ENCODE results near the gene NBDY. TPM values are rescaled to one million over a fixed set of nuclear protein-coding genes. Genes with fewer than 3 reads are reported as not detected.

NBDY gene
- polyA plus RNA-seq, 2 donors: 9.5 to 20.3 TPM

- Histone ChIP-seq H3K4me1 (ENCODE audit: control insufficient read depth in 2 of 2, insufficient read depth in 2 of 2, low read length in 1 of 2) (no peaks in the 10 kb centered on the region), H3K36me3 (ENCODE audit: control insufficient read depth in 2 of 2, insufficient read depth in 2 of 2, low read length in 1 of 2) (no peaks in the 10 kb centered on the region), H3K4me3 (ENCODE audit: low read depth in 1 of 2, low read length in 2 of 2) (no peak overlapping the region), H3K27me3 (ENCODE audit: control insufficient read depth in 1 of 2, insufficient read depth in 2 of 2, low read length in 2 of 2) (no peaks in the 10 kb centered on the region), H3K27ac (ENCODE audit: low read depth in 2 of 2, low read length in 1 of 2) (no peak overlapping the region), H3K9me3 (ENCODE audit: control insufficient read depth in 2 of 2, insufficient read depth in 1 of 2, low read depth in 1 of 2, low read length in 1 of 2) (no peaks in the 10 kb centered on the region)
- WGBS, 2 donors: 51 to 82% methylated on average over 5 of the region's 5 CpGs
Observed at GRCh38 chrX:56798339-56798711, 69.3 kb downstream of the NBDY start.

GRCh38 chrX:56798866-56799758 lies 70.1 kb downstream of the NBDY start:
- 76 to 91% methylated on average over 13 of the region's 13 CpGs for WGBS, 2 donors
- Histone ChIP-seq H3K27me3 (ENCODE audit: control insufficient read depth in 1 of 2, insufficient read depth in 2 of 2, low read length in 2 of 2) (no peaks in the 10 kb centered on the region), H3K9me3 (ENCODE audit: control insufficient read depth in 2 of 2, insufficient read depth in 1 of 2, low read depth in 1 of 2, low read length in 1 of 2) (no peaks in the 10 kb centered on the region), H3K27ac (ENCODE audit: low read depth in 2 of 2, low read length in 1 of 2) (no peak overlapping the region), H3K4me3 (ENCODE audit: low read depth in 1 of 2, low read length in 2 of 2) (no peak overlapping the region), H3K4me1 (ENCODE audit: control insufficient read depth in 2 of 2, insufficient read depth in 2 of 2, low read length in 1 of 2) (no peaks in the 10 kb centered on the region), H3K36me3 (ENCODE audit: control insufficient read depth in 2 of 2, insufficient read depth in 2 of 2, low read length in 1 of 2) (no peaks in the 10 kb centered on the region)

- WGBS, 2 donors: 71 to 82% methylated on average over 3 of the region's 3 CpGs
Observed at GRCh38 chrX:56800307-56800706, 71.3 kb downstream of the NBDY start.

GRCh38 chrX:56800801-56801200 lies 71.8 kb downstream of the NBDY start:
- Histone ChIP-seq H3K36me3 (ENCODE audit: control insufficient read depth in 2 of 2, insufficient read depth in 2 of 2, low read length in 1 of 2) (no peaks in the 10 kb centered on the region), H3K4me3 (ENCODE audit: low read depth in 1 of 2, low read length in 2 of 2) (no peak overlapping the region), H3K27me3 (ENCODE audit: control insufficient read depth in 1 of 2, insufficient read depth in 2 of 2, low read length in 2 of 2) (no peaks in the 10 kb centered on the region), H3K27ac (ENCODE audit: low read depth in 2 of 2, low read length in 1 of 2) (no peak overlapping the region), H3K4me1 (ENCODE audit: control insufficient read depth in 2 of 2, insufficient read depth in 2 of 2, low read length in 1 of 2) (no peaks in the 10 kb centered on the region), H3K9me3 (ENCODE audit: control insufficient read depth in 2 of 2, insufficient read depth in 1 of 2, low read depth in 1 of 2, low read length in 1 of 2) (no peaks in the 10 kb centered on the region)
- WGBS, 2 donors: 74 to 78% methylated on average over 7 of the region's 7 CpGs

More at GRCh38 chrX:56800307-56800706, 71.3 kb downstream of the NBDY start:
- Histone ChIP-seq H3K4me3 (ENCODE audit: low read depth in 1 of 2, low read length in 2 of 2) (no peak overlapping the region), H3K27ac (ENCODE audit: low read depth in 2 of 2, low read length in 1 of 2) (no peak overlapping the region), H3K4me1 (ENCODE audit: control insufficient read depth in 2 of 2, insufficient read depth in 2 of 2, low read length in 1 of 2) (no peaks in the 10 kb centered on the region), H3K36me3 (ENCODE audit: control insufficient read depth in 2 of 2, insufficient read depth in 2 of 2, low read length in 1 of 2) (no peaks in the 10 kb centered on the region), H3K27me3 (ENCODE audit: control insufficient read depth in 1 of 2, insufficient read depth in 2 of 2, low read length in 2 of 2) (no peaks in the 10 kb centered on the region), H3K9me3 (ENCODE audit: control insufficient read depth in 2 of 2, insufficient read depth in 1 of 2, low read depth in 1 of 2, low read length in 1 of 2) (no peaks in the 10 kb centered on the region)

GRCh38 chrX:56802428-56802827 lies 73.4 kb downstream of the NBDY start:
- Histone ChIP-seq H3K27me3 (ENCODE audit: control insufficient read depth in 1 of 2, insufficient read depth in 2 of 2, low read length in 2 of 2) (no peaks in the 10 kb centered on the region), H3K4me1 (ENCODE audit: control insufficient read depth in 2 of 2, insufficient read depth in 2 of 2, low read length in 1 of 2) (no peaks in the 10 kb centered on the region), H3K27ac (ENCODE audit: low read depth in 2 of 2, low read length in 1 of 2) (no peak overlapping the region), H3K9me3 (ENCODE audit: control insufficient read depth in 2 of 2, insufficient read depth in 1 of 2, low read depth in 1 of 2, low read length in 1 of 2) (no peaks in the 10 kb centered on the region), H3K4me3 (ENCODE audit: low read depth in 1 of 2, low read length in 2 of 2) (peak overlapping the region in 1 of 2 donors; percentile 51), H3K36me3 (ENCODE audit: control insufficient read depth in 2 of 2, insufficient read depth in 2 of 2, low read length in 1 of 2) (no peaks in the 10 kb centered on the region)
- 83 to 97% methylated on average over 4 of the region's 4 CpGs for WGBS, 2 donors

GRCh38 chrX:56802921-56803849 lies 74.1 kb downstream of the NBDY start:
- peak overlapping the region in 1 of 2 donors; percentile 51 for H3K4me3 ChIP-seq (ENCODE audit: low read depth in 1 of 2, low read length in 2 of 2)

GRCh38 chrX:56803850-56804681 lies 75.0 kb downstream of the NBDY start:
- no peaks in the 10 kb centered on the region for H3K9me3 ChIP-seq (ENCODE audit: control insufficient read depth in 2 of 2, insufficient read depth in 1 of 2, low read depth in 1 of 2, low read length in 1 of 2)
- 67 to 73% methylated on average over 11 of the region's 11 CpGs for WGBS, 2 donors
- H3K36me3 ChIP-seq (ENCODE audit: control insufficient read depth in 2 of 2, insufficient read depth in 2 of 2, low read length in 1 of 2): no peaks in the 10 kb centered on the region
- H3K27ac ChIP-seq (ENCODE audit: low read depth in 2 of 2, low read length in 1 of 2): no peak overlapping the region
- H3K4me1 ChIP-seq (ENCODE audit: control insufficient read depth in 2 of 2, insufficient read depth in 2 of 2, low read length in 1 of 2): no peaks in the 10 kb centered on the region
- H3K4me3 ChIP-seq (ENCODE audit: low read depth in 1 of 2, low read length in 2 of 2): no peak overlapping the region
- H3K27me3 ChIP-seq (ENCODE audit: control insufficient read depth in 1 of 2, insufficient read depth in 2 of 2, low read length in 2 of 2): no peaks in the 10 kb centered on the region

More at GRCh38 chrX:56802921-56803849, 74.1 kb downstream of the NBDY start:
- H3K36me3 ChIP-seq (ENCODE audit: control insufficient read depth in 2 of 2, insufficient read depth in 2 of 2, low read length in 1 of 2): no peaks in the 10 kb centered on the region
- no peaks in the 10 kb centered on the region for H3K9me3 ChIP-seq (ENCODE audit: control insufficient read depth in 2 of 2, insufficient read depth in 1 of 2, low read depth in 1 of 2, low read length in 1 of 2)
- H3K27ac ChIP-seq (ENCODE audit: low read depth in 2 of 2, low read length in 1 of 2): peak overlapping the region in 1 of 2 donors; percentile 68
- 38 to 63% methylated on average over 27 of the region's 27 CpGs for WGBS, 2 donors
- no peaks in the 10 kb centered on the region for H3K4me1 ChIP-seq (ENCODE audit: control insufficient read depth in 2 of 2, insufficient read depth in 2 of 2, low read length in 1 of 2)
- no peaks in the 10 kb centered on the region for H3K27me3 ChIP-seq (ENCODE audit: control insufficient read depth in 1 of 2, insufficient read depth in 2 of 2, low read length in 2 of 2)

GRCh38 chrX:56804867-56805266 lies 75.8 kb downstream of the NBDY start:
- no peak overlapping the region for H3K4me3 ChIP-seq (ENCODE audit: low read depth in 1 of 2, low read length in 2 of 2)
- H3K27ac ChIP-seq (ENCODE audit: low read depth in 2 of 2, low read length in 1 of 2): no peak overlapping the region
- no peaks in the 10 kb centered on the region for H3K4me1 ChIP-seq (ENCODE audit: control insufficient read depth in 2 of 2, insufficient read depth in 2 of 2, low read length in 1 of 2)
- no peaks in the 10 kb centered on the region for H3K9me3 ChIP-seq (ENCODE audit: control insufficient read depth in 2 of 2, insufficient read depth in 1 of 2, low read depth in 1 of 2, low read length in 1 of 2)
- WGBS, 2 donors: 62 to 69% methylated on average over 4 of the region's 4 CpGs
- H3K27me3 ChIP-seq (ENCODE audit: control insufficient read depth in 1 of 2, insufficient read depth in 2 of 2, low read length in 2 of 2): no peaks in the 10 kb centered on the region
- no peaks in the 10 kb centered on the region for H3K36me3 ChIP-seq (ENCODE audit: control insufficient read depth in 2 of 2, insufficient read depth in 2 of 2, low read length in 1 of 2)

GRCh38 chrX:56805399-56805798 lies 76.4 kb downstream of the NBDY start:
- no peaks in the 10 kb centered on the region for H3K9me3 ChIP-seq (ENCODE audit: control insufficient read depth in 2 of 2, insufficient read depth in 1 of 2, low read depth in 1 of 2, low read length in 1 of 2)
- no peaks in the 10 kb centered on the region for H3K27me3 ChIP-seq (ENCODE audit: control insufficient read depth in 1 of 2, insufficient read depth in 2 of 2, low read length in 2 of 2)
- WGBS, 2 donors: 0 to 100% methylated on average over 1 of the region's 1 CpG
- H3K36me3 ChIP-seq (ENCODE audit: control insufficient read depth in 2 of 2, insufficient read depth in 2 of 2, low read length in 1 of 2): no peaks in the 10 kb centered on the region
- no peaks in the 10 kb centered on the region for H3K4me1 ChIP-seq (ENCODE audit: control insufficient read depth in 2 of 2, insufficient read depth in 2 of 2, low read length in 1 of 2)
- H3K4me3 ChIP-seq (ENCODE audit: low read depth in 1 of 2, low read length in 2 of 2): no peak overlapping the region
- no peak overlapping the region for H3K27ac ChIP-seq (ENCODE audit: low read depth in 2 of 2, low read length in 1 of 2)

Data from esophagus (tissue), 2 donors.